DOHH2 (cell line): ENCODE results near the gene CNGA3.

Experiments used
- H3F3A ChIP-seq: fragments of 200-600 bp; sonication (generic), shearing (Covaris generic); 2 replicates; pipeline ENCODE4 v1.6.0; 2016; ENCODE audit warnings: antibody characterized with exemption, mild to moderate bottlenecking; ENCODE audit not compliant: control insufficient read depth, insufficient read depth
- H3K27ac ChIP-seq: fragments of 200-600 bp; sonication (generic); 2 replicates; pipeline ENCODE4 v1.5.1; 2014; ENCODE audit warnings: low read depth, mild to moderate bottlenecking, low read length, moderate library complexity
- H3K27me3 ChIP-seq: fragments of 200-600 bp; sonication (generic); 2 replicates; pipeline ENCODE4 v1.6.1; 2014; ENCODE audit warnings: mild to moderate bottlenecking, low read length, mixed read lengths; ENCODE audit not compliant: control insufficient read depth
- H3K36me3 ChIP-seq: fragments of 200-600 bp; sonication (generic); 2 replicates; pipeline ENCODE4 v1.6.1; 2014; ENCODE audit warnings: mild to moderate bottlenecking, low read length, moderate library complexity, mixed read lengths; ENCODE audit not compliant: control insufficient read depth
- H3K4me1 ChIP-seq: fragments of 200-600 bp; sonication (generic); 2 replicates; pipeline ENCODE4 v1.6.1; 2014; ENCODE audit warnings: mild to moderate bottlenecking, low read length, mixed read lengths; ENCODE audit not compliant: control insufficient read depth
- H3K4me2 ChIP-seq: fragments of 200-600 bp; sonication (generic); 2 replicates; pipeline ENCODE4 v1.6.0; 2014; ENCODE audit warnings: mild to moderate bottlenecking, low read length, moderate library complexity
- H3K4me3 ChIP-seq: fragments of 200-600 bp; sonication (generic); 2 replicates; pipeline ENCODE4 v1.5.1; 2014; ENCODE audit warnings: mild to moderate bottlenecking, low read length, mixed read lengths
- H3K79me2 ChIP-seq: fragments of 200-600 bp; sonication (generic); 2 replicates; pipeline ENCODE4 v1.6.1; 2014; ENCODE audit warnings: mild to moderate bottlenecking, low read length, mixed read lengths; ENCODE audit not compliant: control insufficient read depth
- H3K9me2 ChIP-seq: fragments of 200-600 bp; sonication (generic); replicated peaks from 2 replicates; pipeline ENCODE4 v1.6.1; 2014; ENCODE audit warnings: mild to moderate bottlenecking, low read length, mixed read lengths; ENCODE audit not compliant: control insufficient read depth
- H3K9me3 ChIP-seq: fragments of 200-600 bp; sonication (generic); 2 replicates; pipeline ENCODE4 v1.6.1; 2014; ENCODE audit warnings: antibody characterized with exemption, low read length, mixed read lengths; ENCODE audit not compliant: control insufficient read depth, insufficient read depth
- H4K20me1 ChIP-seq: fragments of 200-600 bp; sonication (generic); 2 replicates; pipeline ENCODE4 v1.6.0; 2014; ENCODE audit warnings: low read depth, mild to moderate bottlenecking, antibody characterized with exemption, low read length, moderate library complexity; ENCODE audit not compliant: control insufficient read depth, insufficient read depth
- CTCF ChIP-seq: fragments of 200-600 bp; sonication (generic); IDR thresholded peaks from one replicate; pipeline ENCODE4 v1.5.1; 2014; ENCODE audit warnings: antibody characterized with exemption, mild to moderate bottlenecking, low read depth, low read length; ENCODE audit not compliant: poor library complexity, severe bottlenecking
- EZH2phosphoT487 ChIP-seq: fragments of 200-600 bp; sonication (generic); IDR thresholded peaks from 2 replicates; pipeline ENCODE4 v1.6.1; 2017; ENCODE audit warnings: borderline replicate concordance, mild to moderate bottlenecking, antibody characterized with exemption, low read length, moderate library complexity, mixed read lengths

Gene CNGA3

DNA sequence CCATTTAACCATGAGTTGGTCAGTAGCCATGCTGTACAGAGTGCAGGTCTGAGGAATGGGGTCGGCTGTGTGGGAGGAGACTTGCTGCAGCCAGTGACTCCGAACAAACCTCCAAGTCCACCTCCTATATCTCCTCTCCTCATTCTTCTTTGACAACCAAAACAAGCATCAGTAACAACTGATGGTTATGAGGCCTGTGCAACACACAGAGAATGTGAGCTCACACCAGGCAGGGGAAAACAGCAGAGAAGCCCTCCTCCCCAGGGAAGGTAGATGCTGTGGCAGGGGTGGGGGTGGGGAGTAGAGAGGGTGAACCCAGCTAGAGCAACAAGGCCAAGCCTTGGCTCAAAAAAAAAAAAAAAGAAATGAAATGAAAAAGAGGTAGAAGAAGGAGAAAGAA, 12.3 kb upstream of the CNGA3 start:
- H4K20me1 ChIP-seq, result no peaks in the 10 kb centered on the region
- H3K9me3 ChIP-seq, result peaks cover 3% of the 10 kb centered on the region; the same call in 1 of the 2 replicates
- no peaks in the 10 kb centered on the region for H3F3A ChIP-seq
- H3K9me2 ChIP-seq, result no peaks in the 10 kb centered on the region
- H3K27me3 ChIP-seq, result peaks cover 3% of the 10 kb centered on the region; the same call in 1 of the 2 replicates
- H3K4me2 ChIP-seq, result no peak overlapping the region
- H3K27ac ChIP-seq, result no peak overlapping the region
- no peak overlapping the region for H3K4me3 ChIP-seq
- H3K79me2 ChIP-seq, result no peaks in the 10 kb centered on the region
- H3K36me3 ChIP-seq, result no peaks in the 10 kb centered on the region
- TF ChIP-seq EZH2phosphoT487, result no peak
- TF ChIP-seq CTCF, result no peak
- no peaks in the 10 kb centered on the region for H3K4me1 ChIP-seq

- H3K79me2 ChIP-seq, result no peaks in the 10 kb centered on the region
- no peaks in the 10 kb centered on the region for H3F3A ChIP-seq
- no peaks in the 10 kb centered on the region for H3K9me2 ChIP-seq
- no peak for TF ChIP-seq EZH2phosphoT487
- no peak for TF ChIP-seq CTCF
- H3K27me3 ChIP-seq, result peaks cover 3% of the 10 kb centered on the region; the same call in 1 of the 2 replicates
- H3K4me2 ChIP-seq, result no peak overlapping the region
- no peaks in the 10 kb centered on the region for H4K20me1 ChIP-seq
- H3K27ac ChIP-seq, result no peak overlapping the region
- H3K4me1 ChIP-seq, result no peaks in the 10 kb centered on the region
- H3K9me3 ChIP-seq, result peaks cover 3% of the 10 kb centered on the region; the same call in 1 of the 2 replicates
- no peaks in the 10 kb centered on the region for H3K36me3 ChIP-seq
- no peak overlapping the region for H3K4me3 ChIP-seq
Observed at GRCh38 chr2:98334439-98335078, 11.7 kb upstream of the CNGA3 start.

GRCh38 chr2:98335271-98335670, 11.0 kb upstream of the CNGA3 start:
- Histone ChIP-seq H3K79me2 (no peaks in the 10 kb centered on the region), H3K27me3 (peaks cover 3% of the 10 kb centered on the region; the same call in 1 of the 2 replicates), H3K4me2 (no peak overlapping the region), H3K4me3 (no peak overlapping the region), H3K9me3 (peaks cover 3% of the 10 kb centered on the region; the same call in 1 of the 2 replicates), H4K20me1 (no peaks in the 10 kb centered on the region), H3K36me3 (no peaks in the 10 kb centered on the region), H3K27ac (no peak overlapping the region), H3K9me2 (no peaks in the 10 kb centered on the region), H3F3A (no peaks in the 10 kb centered on the region), H3K4me1 (no peaks in the 10 kb centered on the region)
- TF ChIP-seq CTCF (no peak), EZH2phosphoT487 (no peak)
